Naive thymus-derived CD4-positive, alpha-beta T cell (primary cell): ENCODE results near the gene TSHZ1. TPM values are rescaled to one million over a fixed set of nuclear protein-coding genes. Genes with fewer than 3 reads are reported as not detected.

Source experiments
- ATAC-seq: fragments of 150-1000 bp; cut with Tn5 transposase; 2 replicates; pipeline ENCODE4 v1.10.0; 2021; ENCODE audit warnings: mild to moderate bottlenecking, moderate library complexity
- CTCF ChIA-PET: fragments of 350-600 bp; sonication (Branson Sonifier 250); formaldehyde crosslinking; loops from one replicate; lab custom pipeline; 2021; ENCODE audit warnings: antibody characterized with exemption; lab: Charles Lee
- POLR2A ChIA-PET: fragments of 350-600 bp; sonication (Branson Sonifier 250); formaldehyde crosslinking; loops from one replicate; lab custom pipeline; 2021; ENCODE audit warnings: antibody characterized with exemption, inconsistent platforms; lab: Charles Lee
- DNase-seq, 9 donors: peaks; one replicate each; pipeline versions ENCODE4 v3.0.0 to v3.0.0-alpha.2; 2020 to 2022; ENCODE audit warnings: mixed read lengths in 1 of 9
- H3K27ac ChIP-seq: one replicate; pipeline ENCODE4 v1.7.0; 2013; ENCODE audit warnings: mild to moderate bottlenecking, low read depth, low read length, moderate library complexity
- H3K27me3 ChIP-seq, 2 donors: one replicate each; pipeline ENCODE4 v1.7.0; 2013; ENCODE audit warnings: low read length in 2 of 2, mild to moderate bottlenecking in 2 of 2, moderate library complexity in 2 of 2; ENCODE audit not compliant: control insufficient read depth in 2 of 2, insufficient read depth in 2 of 2
- H3K36me3 ChIP-seq, 3 experiments: 1 replicate in 2 of 3; 2 replicates in 1 of 3; pipeline ENCODE4 v1.7.0; 2013; ENCODE audit warnings: low read length in 3 of 3, mild to moderate bottlenecking in 3 of 3, moderate library complexity in 1 of 3; ENCODE audit not compliant: insufficient read depth in 3 of 3, control insufficient read depth in 2 of 3
- H3K4me1 ChIP-seq, 2 donors: one replicate each; pipeline ENCODE4 v1.7.0; 2013; ENCODE audit warnings: low read length in 2 of 2, mild to moderate bottlenecking in 2 of 2, moderate library complexity in 1 of 2; ENCODE audit not compliant: control insufficient read depth in 2 of 2, insufficient read depth in 2 of 2
- H3K4me3 ChIP-seq: 2 replicates; pipeline ENCODE4 v1.7.0; 2013; ENCODE audit warnings: mild to moderate bottlenecking, low read length
- H3K9me3 ChIP-seq, 3 experiments: 1 replicate in 2 of 3; 2 replicates in 1 of 3; pipeline ENCODE4 v1.7.0; 2013; ENCODE audit warnings: low read length in 3 of 3; ENCODE audit not compliant: control insufficient read depth in 2 of 3
- H3K27ac Mint-ChIP-seq, 9 donors: one replicate each; pipeline ENCODE4 v1.8.0; 2020 to 2022; ENCODE audit warnings: mixed read lengths in 9 of 9, mild to moderate bottlenecking in 8 of 9, moderate library complexity in 5 of 9, inconsistent platforms in 2 of 9
- H3K27me3 Mint-ChIP-seq, 5 donors: one replicate each; pipeline ENCODE4 v1.8.0; 2021 to 2022; ENCODE audit warnings: mixed read lengths in 5 of 5, mild to moderate bottlenecking in 1 of 5
- H3K36me3 Mint-ChIP-seq, 5 donors: one replicate each; pipeline ENCODE4 v1.8.0; 2020 to 2022; ENCODE audit warnings: mixed read lengths in 5 of 5, mild to moderate bottlenecking in 3 of 5, inconsistent platforms in 1 of 5
- H3K4me1 Mint-ChIP-seq, 7 donors: one replicate each; pipeline ENCODE4 v1.8.0; 2020 to 2022; ENCODE audit warnings: mixed read lengths in 7 of 7, mild to moderate bottlenecking in 3 of 7, inconsistent platforms in 1 of 7
- H3K4me3 Mint-ChIP-seq, 10 donors: one replicate each; pipeline ENCODE4 v1.8.0; 2020 to 2022; ENCODE audit warnings: mild to moderate bottlenecking in 10 of 10, mixed read lengths in 10 of 10, moderate library complexity in 6 of 10, inconsistent platforms in 2 of 10
- H3K9me3 Mint-ChIP-seq, 11 donors: one replicate each; pipeline ENCODE4 v1.8.0; 2020 to 2022; ENCODE audit warnings: mixed read lengths in 11 of 11, mild to moderate bottlenecking in 4 of 11, inconsistent platforms in 1 of 11, moderate library complexity in 1 of 11
- intact Hi-C, 2 donors: fragments of 100-400 bp; cut with micrococcal nuclease; formaldehyde crosslinking; loops; one replicate each; pipeline ENCODE4 v1.15.1; 2023
- polyA plus RNA-seq, 2 donors: library from polyadenylated mRNA; unstranded; fragments of 300-500 nt; fragmentation: Illumina TruSeq; gene quantifications; one replicate each; pipeline ENCODE4 v1.2.3, GENCODE V29; 2021
- total RNA-seq, 6 experiments: library from RNA in 5 of 6; stranded (reverse) in 5 of 6; gene quantifications; 1 replicate in 5 of 6; 2 replicates in 1 of 6; pipeline ENCODE4 v1.2.3 and lab custom pipeline; 2021 to 2026

The TSHZ1 gene
- total and polyA plus RNA-seq, 7 experiments from 2014 or later = 4.5 to 33.5 (median 23.4) TPM

DNA sequence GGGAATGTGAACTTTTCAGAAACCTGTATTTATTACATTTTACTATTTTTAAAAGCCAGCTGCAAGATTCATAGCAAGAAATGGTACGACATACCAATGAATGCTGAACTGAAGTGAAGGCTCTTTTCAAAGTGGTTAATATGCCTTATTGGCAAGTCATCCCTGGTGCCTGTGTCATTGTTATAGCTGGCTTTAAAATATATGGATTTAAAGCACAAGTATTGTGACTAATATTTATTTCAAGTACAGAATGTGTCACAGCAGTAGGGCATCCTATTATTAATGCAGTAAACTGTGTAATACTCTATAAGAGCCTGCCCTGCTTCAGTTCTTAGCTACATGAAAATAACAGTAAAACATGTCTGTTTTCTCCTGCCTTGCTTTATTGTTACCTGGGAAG is 10.8 kb downstream of the TSHZ1 start:
- POLR2A ChIA-PET = interaction anchor here (0.6 to 2.3 kb wide), 3 partner anchors 9 to 18 kb away, joined by 3 to 13 read pairs (median 7); partner anchors contain the start of gene TSHZ1
- H3K27ac ChIP-seq = no peak overlapping the region

DNA sequence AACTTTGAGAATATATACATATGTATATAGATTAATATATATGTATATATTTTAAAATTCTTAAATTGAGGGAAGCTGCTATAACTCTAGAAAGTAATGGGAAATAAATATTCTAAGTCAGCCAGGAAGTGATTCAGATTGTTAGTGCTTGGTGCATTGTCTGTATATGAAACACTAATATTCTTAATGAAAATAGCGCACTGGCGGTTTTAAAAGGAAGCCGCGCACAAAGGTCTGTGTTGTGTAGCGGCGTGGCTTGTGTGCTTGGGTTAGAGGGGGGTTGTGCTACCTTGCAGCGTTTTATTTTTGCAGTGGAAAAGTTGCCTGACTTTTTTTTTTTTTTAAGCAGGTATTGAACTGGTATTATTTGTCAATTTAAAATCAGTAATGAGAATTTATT is 11.3 kb downstream of the TSHZ1 start:
- Histone ChIP-seq H3K4me1 (peaks cover 6 to 13% of the 10 kb centered on the region in 2 donors), H3K36me3 (peaks cover 0 to 3% (median 0%) of the 10 kb centered on the region in 3 experiments), H3K27me3 (no peaks in the 10 kb centered on the region), H3K27ac (peak overlapping the region; percentile 31), H3K4me3 (no peak overlapping the region), H3K9me3 (no peaks in the 10 kb centered on the region)
- DNase-seq = no peak
- ChIA-PET CTCF (interaction anchor here (0.7 kb wide), 1 partner anchor 11 kb away, joined by 4 read pairs; the partner anchor contains the start of gene TSHZ1), POLR2A (interaction anchor here (0.6 to 2.3 kb wide), 3 partner anchors 10 to 19 kb away, joined by 3 to 13 read pairs (median 5); partner anchors contain the start of gene PTGR3)
- peak overlapping the region in 8 of 9 donors; percentile 36 to 88 (median 76) for H3K27ac Mint-ChIP-seq
- intact Hi-C loops = loop anchor here in 1 of 2 donors (1.0 kb wide), 1 partner anchor 9 kb away; no protein-coding TSS in a partner anchor
- no peaks in the 10 kb centered on the region for H3K27me3 Mint-ChIP-seq
- H3K4me1 Mint-ChIP-seq = peaks cover 11 to 100% (median 95%) of the 10 kb centered on the region in 7 donors
- no peak for ATAC-seq
- no peaks in the 10 kb centered on the region for H3K36me3 Mint-ChIP-seq
- peak overlapping the region in 8 of 10 donors; percentile 22 to 84 (median 70) for H3K4me3 Mint-ChIP-seq
- no peaks in the 10 kb centered on the region for H3K9me3 Mint-ChIP-seq

More for the DNA sequence above, 10.8 kb downstream of the TSHZ1 start:
- Histone ChIP-seq H3K4me3 (no peak overlapping the region), H3K27me3 (no peaks in the 10 kb centered on the region), H3K4me1 (peaks cover 11 to 13% of the 10 kb centered on the region in 2 donors), H3K9me3 (no peaks in the 10 kb centered on the region), H3K36me3 (peaks cover 0 to 3% (median 0%) of the 10 kb centered on the region in 3 experiments)
- H3K4me3 Mint-ChIP-seq = peak overlapping the region in 4 of 10 donors; percentile 11 to 71 (median 50)
- H3K27ac Mint-ChIP-seq = peak overlapping the region in 5 of 9 donors; percentile 12 to 86 (median 68)
- no peaks in the 10 kb centered on the region for H3K27me3 Mint-ChIP-seq
- CTCF ChIA-PET = interaction anchor here (0.7 kb wide), 1 partner anchor 11 kb away, joined by 4 read pairs; the partner anchor contains the start of gene TSHZ1
- peaks cover 11 to 100% (median 95%) of the 10 kb centered on the region in 7 donors for H3K4me1 Mint-ChIP-seq
- H3K36me3 Mint-ChIP-seq = peaks cover 0 to 2% (median 0%) of the 10 kb centered on the region in 5 donors
- intact Hi-C loops = loop anchor here in 1 of 2 donors (1.0 kb wide), 1 partner anchor 8 kb away; no protein-coding TSS in a partner anchor
- DNase-seq (no peak), ATAC-seq (no peak)
- no peaks in the 10 kb centered on the region for H3K9me3 Mint-ChIP-seq

- Histone ChIP-seq H3K27ac (peak overlapping the region; percentile 31), H3K4me3 (no peak overlapping the region), H3K9me3 (no peaks in the 10 kb centered on the region), H3K27me3 (no peaks in the 10 kb centered on the region), H3K4me1 (peaks cover 1 to 14% of the 10 kb centered on the region in 2 donors), H3K36me3 (peaks cover 0 to 3% (median 0%) of the 10 kb centered on the region in 3 experiments)
- DNase-seq = no peak
- ATAC-seq = no peak
- intact Hi-C loops = no loop called here
- H3K9me3 Mint-ChIP-seq = no peaks in the 10 kb centered on the region
- ChIA-PET CTCF (no interaction called here), POLR2A (interaction anchor here (1.1 to 2.3 kb wide), 2 partner anchors 10 to 13 kb away, joined by 5 to 13 read pairs; partner anchors contain the start of gene PTGR3)
- H3K4me1 Mint-ChIP-seq = peaks cover 12 to 100% (median 95%) of the 10 kb centered on the region in 7 donors
- peak overlapping the region in 7 of 10 donors; percentile 22 to 84 (median 45) for H3K4me3 Mint-ChIP-seq
- no peaks in the 10 kb centered on the region for H3K36me3 Mint-ChIP-seq
- no peaks in the 10 kb centered on the region for H3K27me3 Mint-ChIP-seq
- H3K27ac Mint-ChIP-seq = peak overlapping the region in 8 of 9 donors; percentile 36 to 86 (median 76)
Observed at GRCh38 chr18:75222407-75222806, 11.8 kb downstream of the TSHZ1 start.

DNA sequence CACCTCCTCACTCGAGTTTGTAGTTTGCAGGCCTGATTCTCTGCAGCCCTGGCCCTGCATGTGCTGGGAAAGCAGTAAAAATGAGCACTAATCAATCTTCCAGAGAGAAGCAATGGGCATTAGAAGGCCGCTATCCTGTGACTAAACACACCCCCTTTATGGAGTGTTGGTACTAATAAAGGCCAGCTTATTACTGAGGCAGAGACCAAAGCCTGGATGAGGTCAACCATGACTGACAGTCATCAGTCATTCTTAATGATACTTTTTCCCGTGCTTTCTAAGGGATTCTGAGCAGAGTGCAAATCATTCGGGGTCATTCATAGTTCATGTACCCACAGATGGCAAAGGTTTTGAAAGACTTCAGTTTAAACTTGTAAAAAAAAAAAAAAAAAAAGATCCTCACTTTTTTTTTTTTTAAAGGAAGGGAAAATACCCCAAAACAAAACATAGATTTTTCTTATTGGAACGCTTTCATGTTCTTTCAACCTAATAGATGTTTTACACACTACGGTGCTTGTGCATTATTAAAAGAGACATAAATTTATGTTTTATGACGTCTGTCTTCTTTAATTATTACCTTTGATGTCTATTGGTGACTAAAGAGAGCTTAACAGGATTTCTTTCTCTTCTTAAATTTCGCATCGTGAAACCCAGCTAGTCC is 13.2 kb downstream of the TSHZ1 start:
- Histone ChIP-seq H3K4me1 (peaks cover 0 to 23% of the 10 kb centered on the region in 2 donors), H3K36me3 (peaks cover 0 to 3% (median 0%) of the 10 kb centered on the region in 3 experiments), H3K27ac (no peak overlapping the region), H3K9me3 (no peaks in the 10 kb centered on the region), H3K4me3 (no peak overlapping the region), H3K27me3 (no peaks in the 10 kb centered on the region)
- peaks cover 11 to 100% (median 96%) of the 10 kb centered on the region in 7 donors for H3K4me1 Mint-ChIP-seq
- H3K9me3 Mint-ChIP-seq = no peaks in the 10 kb centered on the region
- POLR2A ChIA-PET = interaction anchor here (0.8 to 1.4 kb wide), 3 partner anchors 11 to 29 kb away, joined by 3 to 8 read pairs (median 3); partner anchors contain the start of gene TSHZ1
- H3K36me3 Mint-ChIP-seq = peaks cover 0 to under 1% (median 0%) of the 10 kb centered on the region in 5 donors
- DNase-seq = no peak
- peak overlapping the region in 5 of 10 donors; percentile 3 to 49 (median 21) for H3K4me3 Mint-ChIP-seq
- no peak for ATAC-seq
- H3K27ac Mint-ChIP-seq = peak overlapping the region in 7 of 9 donors; percentile 15 to 83 (median 55)
- CTCF ChIA-PET = interaction anchor here (1.0 to 1.2 kb wide), 2 partner anchors 19 to 23 kb away, joined by 3 to 5 read pairs; no protein-coding TSS in a partner anchor
- intact Hi-C loops = no loop called here
- no peaks in the 10 kb centered on the region for H3K27me3 Mint-ChIP-seq

DNA sequence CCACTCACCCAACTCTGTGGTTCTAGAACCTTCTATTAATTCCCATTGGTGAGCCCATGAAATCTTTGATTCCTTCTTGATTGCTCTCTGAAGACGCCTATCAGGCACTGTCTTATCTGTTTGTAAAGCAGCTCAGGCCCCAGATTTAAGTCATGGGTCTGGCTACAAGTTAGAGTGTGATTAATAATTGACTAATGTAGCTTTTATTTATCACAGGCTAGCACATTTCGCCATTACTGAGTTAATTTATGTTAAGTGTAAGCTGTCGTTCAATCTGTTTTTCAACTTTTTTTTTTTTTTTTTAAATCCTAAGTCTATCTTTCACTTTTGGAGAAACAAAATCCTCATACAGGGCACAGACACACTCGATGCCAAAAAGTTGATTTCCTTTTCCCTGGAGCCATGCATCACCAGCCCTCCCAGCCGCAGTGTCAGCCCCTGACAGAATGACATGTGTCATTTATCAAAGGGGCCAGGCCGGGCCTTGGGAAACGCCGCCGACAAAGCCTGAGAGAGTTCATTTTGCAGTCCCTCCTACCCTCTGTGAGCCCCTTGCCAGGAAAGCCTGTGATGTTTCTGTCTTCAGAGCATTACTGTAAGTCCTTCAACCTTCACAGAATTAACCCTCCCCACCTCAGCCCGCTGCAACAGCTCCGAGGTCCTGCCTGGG is 15.8 kb downstream of the TSHZ1 start:
- peak overlapping the region in 8 of 9 donors; percentile 36 to 86 (median 81) for H3K27ac Mint-ChIP-seq
- Histone ChIP-seq H3K36me3 (peaks cover 0 to 3% (median 0%) of the 10 kb centered on the region in 3 experiments), H3K4me3 (no peak overlapping the region), H3K27ac (peak overlapping the region; percentile 37), H3K9me3 (no peaks in the 10 kb centered on the region), H3K27me3 (no peaks in the 10 kb centered on the region), H3K4me1 (peaks cover 0 to 19% of the 10 kb centered on the region in 2 donors)
- no peaks in the 10 kb centered on the region for H3K27me3 Mint-ChIP-seq
- ChIA-PET CTCF (interaction anchor here (0.6 to 0.7 kb wide), 2 partner anchors 24 to 470 kb away, joined by 6 to 8 read pairs; no protein-coding TSS in a partner anchor), POLR2A (interaction anchor here (0.7 to 1.1 kb wide), 3 partner anchors 16 to 1876 kb away, joined by 3 to 8 read pairs (median 4); partner anchors contain the start of gene TSHZ1)
- H3K9me3 Mint-ChIP-seq = no peaks in the 10 kb centered on the region
- peaks cover 0 to 18% (median 5%) of the 10 kb centered on the region in 5 donors for H3K36me3 Mint-ChIP-seq
- ATAC-seq = no peak
- intact Hi-C loops = loop anchor here in 1 of 2 donors (2.0 kb wide), 1 partner anchor 14 kb away; no protein-coding TSS in a partner anchor
- DNase-seq = no peak
- H3K4me3 Mint-ChIP-seq = peak overlapping the region; percentile 20 to 84 (median 73)
- H3K4me1 Mint-ChIP-seq = peaks cover 18 to 98% (median 87%) of the 10 kb centered on the region in 7 donors
